ENCODE data around the gene CORO6.
"Not testable (repeated sequence)": the region's sequence is repeated elsewhere in the genome, so short reads cannot be mapped to it uniquely, and the experiment has no call there.

CORO6 gene

DNA sequence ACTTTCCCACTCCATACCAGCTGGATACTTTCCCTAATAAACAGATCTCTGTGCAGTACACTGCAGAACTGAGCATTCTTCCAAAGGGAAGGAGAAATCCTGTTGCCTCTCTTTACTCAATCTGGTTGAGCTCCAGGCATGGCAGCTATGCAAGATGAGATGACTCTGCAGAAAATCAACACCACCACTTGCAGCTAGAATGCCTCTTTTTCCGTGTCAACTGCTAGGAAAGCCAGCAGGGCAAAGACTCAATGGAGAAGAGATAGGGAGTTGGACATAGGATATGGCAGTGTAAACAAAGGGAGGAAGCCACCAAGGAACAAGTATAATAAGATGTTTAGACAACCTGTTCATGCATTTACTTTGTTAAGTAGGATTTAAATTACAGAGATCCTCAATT, 40.4 kb upstream of the CORO6 start:
- no peak for DNase-seq (ENCODE audit: low spot score)
- no peak overlapping the region for H3K27ac ChIP-seq
- POLR2A ChIA-PET (ENCODE audit: low non-redundant PET), result no interaction called here
- CTCF ChIA-PET, result interaction anchor here (0.6 to 0.8 kb wide), 2 partner anchors 69 to 408 kb away, joined by 3 to 4 read pairs; no protein-coding TSS in a partner anchor
- TF ChIP-seq, protein P1, sequence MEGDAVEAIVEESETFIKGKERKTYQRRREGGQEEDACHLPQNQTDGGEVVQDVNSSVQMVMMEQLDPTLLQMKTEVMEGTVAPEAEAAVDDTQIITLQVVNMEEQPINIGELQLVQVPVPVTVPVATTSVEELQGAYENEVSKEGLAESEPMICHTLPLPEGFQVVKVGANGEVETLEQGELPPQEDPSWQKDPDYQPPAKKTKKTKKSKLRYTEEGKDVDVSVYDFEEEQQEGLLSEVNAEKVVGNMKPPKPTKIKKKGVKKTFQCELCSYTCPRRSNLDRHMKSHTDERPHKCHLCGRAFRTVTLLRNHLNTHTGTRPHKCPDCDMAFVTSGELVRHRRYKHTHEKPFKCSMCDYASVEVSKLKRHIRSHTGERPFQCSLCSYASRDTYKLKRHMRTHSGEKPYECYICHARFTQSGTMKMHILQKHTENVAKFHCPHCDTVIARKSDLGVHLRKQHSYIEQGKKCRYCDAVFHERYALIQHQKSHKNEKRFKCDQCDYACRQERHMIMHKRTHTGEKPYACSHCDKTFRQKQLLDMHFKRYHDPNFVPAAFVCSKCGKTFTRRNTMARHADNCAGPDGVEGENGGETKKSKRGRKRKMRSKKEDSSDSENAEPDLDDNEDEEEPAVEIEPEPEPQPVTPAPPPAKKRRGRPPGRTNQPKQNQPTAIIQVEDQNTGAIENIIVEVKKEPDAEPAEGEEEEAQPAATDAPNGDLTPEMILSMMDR (conservative IDR thresholded peaks at IDR 0.05; ENCODE audit: low read depth), result no peak

DNA sequence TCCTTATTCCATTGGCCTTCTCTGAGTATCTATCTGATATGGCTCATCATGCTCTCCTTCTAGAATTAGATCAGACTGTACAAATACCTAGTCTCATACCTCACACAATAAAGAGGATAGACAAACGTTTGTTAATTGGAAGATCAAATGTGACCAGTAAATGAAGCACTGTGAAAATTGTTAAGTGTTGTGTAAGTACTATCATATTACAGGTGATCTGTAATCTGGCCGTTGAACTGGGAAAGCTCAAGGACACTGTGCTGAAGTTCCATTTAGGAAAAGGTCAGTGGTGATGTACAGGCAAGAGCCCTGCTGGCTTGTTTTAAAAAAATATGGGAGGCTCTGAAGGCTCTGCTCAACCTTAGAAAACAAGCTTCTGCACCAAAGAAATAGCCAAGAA, 38.5 kb upstream of the CORO6 start:
- ChIA-PET POLR2A (ENCODE audit: low non-redundant PET) (no interaction called here), CTCF (no interaction called here)
- TF ChIP-seq, protein P1 (conservative IDR thresholded peaks at IDR 0.05; ENCODE audit: low read depth), result no peak
- H3K27ac ChIP-seq, result no peak overlapping the region
- DNase-seq (ENCODE audit: low spot score), result no peak

GRCh38 chr17:29659155-29659554, 36.4 kb upstream of the CORO6 start:
- TF ChIP-seq, protein P1 (conservative IDR thresholded peaks at IDR 0.05; ENCODE audit: low read depth), result no peak
- POLR2A ChIA-PET (ENCODE audit: low non-redundant PET), result no interaction called here
- CTCF ChIA-PET, result no interaction called here
- DNase-seq (ENCODE audit: low spot score), result no peak
- H3K27ac ChIP-seq, result no peak overlapping the region

DNA sequence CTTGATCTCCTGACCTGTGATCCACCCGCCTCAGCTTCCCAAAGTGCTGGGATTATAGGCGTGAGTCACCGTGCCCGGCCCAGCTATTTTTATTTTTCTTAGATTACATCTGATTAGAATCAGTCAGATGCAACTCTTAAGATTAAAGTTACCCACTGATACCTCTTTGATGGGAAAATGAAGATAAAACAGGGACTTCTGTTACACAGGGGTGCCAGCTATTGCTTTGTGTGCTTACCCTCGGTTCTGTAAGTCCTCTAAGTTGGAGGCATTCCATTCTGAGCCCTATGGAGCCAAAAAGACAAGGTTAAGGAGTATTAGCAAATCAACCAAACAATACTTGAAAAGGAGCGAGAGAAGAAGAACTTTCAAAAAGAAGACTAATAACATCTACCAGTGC, 32.6 kb upstream of the CORO6 start:
- ChIA-PET POLR2A (ENCODE audit: low non-redundant PET) (no interaction called here), CTCF (interaction anchor here (1.4 kb wide), 1 partner anchor 10 kb away, joined by 4 read pairs; no protein-coding TSS in a partner anchor)
- DNase-seq (ENCODE audit: low spot score), result no peak
- TF ChIP-seq, protein P1 (conservative IDR thresholded peaks at IDR 0.05; ENCODE audit: low read depth), result no peak
- H3K27ac ChIP-seq, result no peak overlapping the region

DNA sequence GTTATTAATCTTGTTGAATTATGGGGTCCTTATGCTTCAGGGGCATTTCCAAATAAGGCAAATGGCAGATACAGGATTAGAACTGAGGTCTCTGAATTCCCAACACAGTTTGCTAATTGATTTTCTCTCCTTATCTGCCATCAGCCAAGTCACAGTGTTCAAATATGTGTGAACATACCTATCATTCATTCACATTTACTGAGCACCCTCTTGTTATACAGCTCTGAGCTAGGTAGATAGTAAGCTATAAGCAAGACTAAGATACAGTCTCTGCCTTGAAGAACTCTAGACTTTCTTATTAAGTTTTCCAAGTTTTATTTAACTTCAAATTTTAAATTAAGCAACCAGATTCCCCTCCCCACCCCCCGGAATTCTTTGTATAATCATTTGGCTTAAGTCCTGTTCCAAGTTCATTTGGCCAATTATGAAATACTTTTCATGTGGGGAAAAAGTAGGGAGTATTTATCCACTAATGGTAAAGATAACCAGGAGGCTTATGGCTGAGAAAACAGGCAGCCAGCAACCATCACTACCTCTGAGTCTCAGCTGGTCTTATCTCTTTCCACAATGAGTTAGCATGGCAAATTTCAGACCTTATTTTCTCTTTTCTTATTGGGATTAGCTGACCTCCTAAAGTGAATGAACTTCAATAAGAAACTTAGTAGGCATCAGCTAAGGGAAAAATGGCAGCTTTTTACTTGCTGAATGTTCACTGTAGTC, 31.4 kb upstream of the CORO6 start:
- no peak for DNase-seq (ENCODE audit: low spot score)
- POLR2A ChIA-PET (ENCODE audit: low non-redundant PET), result no interaction called here
- TF ChIP-seq, protein P1 (conservative IDR thresholded peaks at IDR 0.05; ENCODE audit: low read depth), result no peak
- CTCF ChIA-PET, result interaction anchor here (0.6 to 1.4 kb wide), 3 partner anchors 11 to 366 kb away, joined by 4 to 5 read pairs (median 4); no protein-coding TSS in a partner anchor
- no peak overlapping the region for H3K27ac ChIP-seq

- H3K27ac ChIP-seq, result no peak overlapping the region
- DNase-seq (ENCODE audit: low spot score), result no peak
- ChIA-PET CTCF (no interaction called here), POLR2A (ENCODE audit: low non-redundant PET) (no interaction called here)
- TF ChIP-seq, protein P1 (conservative IDR thresholded peaks at IDR 0.05; ENCODE audit: low read depth), result no peak
These were observed 30.3 kb upstream of the CORO6 start for GRCh38 chr17:29652976-29653375.

GRCh38 chr17:29651913-29652312, 29.2 kb upstream of the CORO6 start:
- H3K27ac ChIP-seq; DNase-seq (ENCODE audit: low spot score); POLR2A ChIA-PET (ENCODE audit: low non-redundant PET): not testable (repeated sequence)
- CTCF ChIA-PET, result interaction anchor here (0.6 to 0.7 kb wide), 2 partner anchors 135 to 882 kb away, joined by 3 to 4 read pairs; no protein-coding TSS in a partner anchor
